ENCODE data around the gene ASB7.

GRCh38 chr15:100628746-100629145, 26.4 kb downstream of the ASB7 start:
- TF ChIP-seq EZH2 (optimal IDR thresholded peaks at IDR 0.05; ENCODE audit: low read depth, low read length) (no peak), CTCF (IDR thresholded peaks at IDR 0.05; ENCODE audit: low read length) (no peak), EZH2phosphoT487 (IDR thresholded peaks at IDR 0.05; ENCODE audit: low read length) (no peak)
